ENCODE data around the gene TMOD2.
A peak's percentile ranks its signal among the peaks of the same experiment; 100 is the strongest.

Gene TMOD2

GRCh38 chr15:51757450-51757849, 6.1 kb downstream of the TMOD2 start:
- no peak overlapping the region for H3K4me3 ChIP-seq (ENCODE audit: low read depth, low read length)
- in situ Hi-C loops (cut with HindIII; ENCODE audit: low pct_ligation_motif_present, low sequenced_read_pairs), result no loop called here
- no peak for DNase-seq
- TF ChIP-seq CTCF (IDR thresholded peaks at IDR 0.05; ENCODE audit: low read depth, low read length, missing control alignments), result no peak
- no peaks in the 10 kb centered on the region for H3K27me3 ChIP-seq (replicated peaks)
- no peaks in the 10 kb centered on the region for H3K36me3 ChIP-seq (replicated peaks)
- H3K27ac ChIP-seq, result no peak overlapping the region

- no peak overlapping the region for H3K4me3 ChIP-seq (ENCODE audit: low read depth, low read length)
- peak; percentile 65 for DNase-seq
- H3K27ac ChIP-seq, result peak overlapping the region; percentile 7
- TF ChIP-seq CTCF (IDR thresholded peaks at IDR 0.05; ENCODE audit: low read depth, low read length, missing control alignments), result no peak
- in situ Hi-C loops (cut with HindIII; ENCODE audit: low pct_ligation_motif_present, low sequenced_read_pairs), result no loop called here
- H3K27me3 ChIP-seq (replicated peaks), result no peaks in the 10 kb centered on the region
- H3K36me3 ChIP-seq (replicated peaks), result no peaks in the 10 kb centered on the region
Observed at GRCh38 chr15:51758645-51759044, 7.2 kb downstream of the TMOD2 start.

GRCh38 chr15:51759557-51760070, 8.2 kb downstream of the TMOD2 start:
- in situ Hi-C loops (cut with HindIII; ENCODE audit: low pct_ligation_motif_present, low sequenced_read_pairs), result no loop called here

DNA sequence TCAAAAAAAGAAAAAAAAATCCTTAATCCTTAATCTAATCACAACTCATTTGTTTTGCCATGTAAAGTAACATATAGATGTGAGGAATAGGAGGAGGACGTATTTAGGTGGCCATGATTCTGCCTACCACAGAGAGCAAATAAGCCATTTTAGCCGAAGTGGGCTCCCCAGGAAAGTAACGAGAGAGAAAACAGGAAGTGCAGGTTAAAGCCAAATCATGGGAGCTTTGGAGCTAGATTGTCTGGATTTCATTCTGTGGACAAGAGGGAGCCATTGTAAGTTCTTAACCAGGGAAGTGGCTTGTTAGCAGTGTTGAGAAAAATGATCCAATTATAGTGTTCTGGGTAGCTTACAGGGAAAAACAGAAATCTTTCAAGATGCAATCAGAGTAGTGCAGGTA, 9.4 kb downstream of the TMOD2 start:
- Histone ChIP-seq H3K27ac (no peak overlapping the region), H3K27me3 (replicated peaks) (no peaks in the 10 kb centered on the region), H3K4me3 (ENCODE audit: low read depth, low read length) (no peak overlapping the region), H3K36me3 (replicated peaks) (no peaks in the 10 kb centered on the region)
- DNase-seq, result no peak
- in situ Hi-C loops (cut with HindIII; ENCODE audit: low pct_ligation_motif_present, low sequenced_read_pairs), result no loop called here
- no peak for TF ChIP-seq CTCF (IDR thresholded peaks at IDR 0.05; ENCODE audit: low read depth, low read length, missing control alignments)

More at GRCh38 chr15:51759557-51760070, 8.2 kb downstream of the TMOD2 start:
- Histone ChIP-seq H3K4me3 (ENCODE audit: low read depth, low read length) (no peak overlapping the region), H3K27ac (no peak overlapping the region), H3K27me3 (replicated peaks) (no peaks in the 10 kb centered on the region), H3K36me3 (replicated peaks) (no peaks in the 10 kb centered on the region)
- DNase-seq, result peak; percentile 91
- peak; percentile 69 for TF ChIP-seq CTCF (IDR thresholded peaks at IDR 0.05; ENCODE audit: low read depth, low read length, missing control alignments)

DNA sequence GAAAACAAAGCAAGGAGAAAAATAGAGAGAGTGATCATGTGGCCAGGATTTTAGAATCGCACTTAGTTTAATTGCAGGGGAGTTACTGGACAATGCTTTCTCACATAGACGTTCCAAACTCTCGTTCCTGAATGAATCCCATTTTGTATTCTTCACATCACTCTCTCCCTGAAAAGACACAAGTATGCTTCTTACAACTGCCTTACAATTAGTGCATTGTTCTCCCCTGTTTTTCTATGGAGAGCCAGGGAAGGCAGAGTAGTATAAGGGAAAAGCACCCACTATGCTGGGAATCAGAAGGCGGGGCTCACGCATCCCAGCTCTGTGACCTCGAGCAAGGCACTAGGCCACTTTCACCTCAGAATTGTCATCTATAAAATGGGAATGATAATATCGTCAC, 14.4 kb downstream of the TMOD2 start:
- no peak overlapping the region for H3K27ac ChIP-seq

More for the DNA sequence above, 14.4 kb downstream of the TMOD2 start:
- Histone ChIP-seq H3K36me3 (replicated peaks) (no peaks in the 10 kb centered on the region), H3K27me3 (replicated peaks) (no peaks in the 10 kb centered on the region), H3K4me3 (ENCODE audit: low read depth, low read length) (no peak overlapping the region)
- no peak for DNase-seq
- no peak for TF ChIP-seq CTCF (IDR thresholded peaks at IDR 0.05; ENCODE audit: low read depth, low read length, missing control alignments)
- in situ Hi-C loops (cut with HindIII; ENCODE audit: low pct_ligation_motif_present, low sequenced_read_pairs), result no loop called here
